ENCODE measurements around the gene RPRD1B.

RPRD1B gene

DNA sequence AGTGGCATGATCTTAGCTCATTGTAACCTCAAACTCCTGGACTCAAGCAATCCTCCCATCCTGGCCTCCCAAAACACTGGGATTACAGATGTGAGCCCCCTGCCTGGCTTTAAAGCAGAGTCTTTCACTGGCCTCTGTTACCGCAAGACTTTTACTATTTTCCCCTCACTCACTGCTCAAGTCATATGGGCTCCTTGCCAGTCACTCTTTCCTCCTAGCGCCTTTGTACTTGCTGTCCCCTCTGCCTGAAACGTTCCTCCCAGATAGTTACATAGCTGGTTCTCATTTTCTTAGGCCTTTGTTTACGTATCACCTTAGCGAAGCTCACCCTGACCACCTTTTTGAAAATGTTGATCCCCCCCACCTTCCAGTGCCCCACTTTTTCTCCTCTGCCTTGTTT is 29.3 kb downstream of the RPRD1B start:
- TF ChIP-seq, protein P1, sequence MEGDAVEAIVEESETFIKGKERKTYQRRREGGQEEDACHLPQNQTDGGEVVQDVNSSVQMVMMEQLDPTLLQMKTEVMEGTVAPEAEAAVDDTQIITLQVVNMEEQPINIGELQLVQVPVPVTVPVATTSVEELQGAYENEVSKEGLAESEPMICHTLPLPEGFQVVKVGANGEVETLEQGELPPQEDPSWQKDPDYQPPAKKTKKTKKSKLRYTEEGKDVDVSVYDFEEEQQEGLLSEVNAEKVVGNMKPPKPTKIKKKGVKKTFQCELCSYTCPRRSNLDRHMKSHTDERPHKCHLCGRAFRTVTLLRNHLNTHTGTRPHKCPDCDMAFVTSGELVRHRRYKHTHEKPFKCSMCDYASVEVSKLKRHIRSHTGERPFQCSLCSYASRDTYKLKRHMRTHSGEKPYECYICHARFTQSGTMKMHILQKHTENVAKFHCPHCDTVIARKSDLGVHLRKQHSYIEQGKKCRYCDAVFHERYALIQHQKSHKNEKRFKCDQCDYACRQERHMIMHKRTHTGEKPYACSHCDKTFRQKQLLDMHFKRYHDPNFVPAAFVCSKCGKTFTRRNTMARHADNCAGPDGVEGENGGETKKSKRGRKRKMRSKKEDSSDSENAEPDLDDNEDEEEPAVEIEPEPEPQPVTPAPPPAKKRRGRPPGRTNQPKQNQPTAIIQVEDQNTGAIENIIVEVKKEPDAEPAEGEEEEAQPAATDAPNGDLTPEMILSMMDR (IDR thresholded peaks at IDR 0.05; ENCODE audit: low read length), result no peak
- TF ChIP-seq EZH2phosphoT487 (IDR thresholded peaks at IDR 0.05; ENCODE audit: low read length) (no peak), EZH2 (optimal IDR thresholded peaks at IDR 0.05; ENCODE audit: low read depth, low read length) (no peak)
- H4K20me1 ChIP-seq (ENCODE audit: insufficient read depth, low read length), result no peaks in the 10 kb centered on the region
- peaks cover 26% of the 10 kb centered on the region for H3K4me1 ChIP-seq (ENCODE audit: low read length)
- H3K27me3 ChIP-seq (replicated peaks; ENCODE audit: insufficient read depth, low read length), result no peaks in the 10 kb centered on the region
- peaks cover 15% of the 10 kb centered on the region for H3K36me3 ChIP-seq (replicated peaks; ENCODE audit: insufficient read depth, low read length)
- no peak overlapping the region for H3K4me2 ChIP-seq (ENCODE audit: low read depth, low read length)
- H3K4me3 ChIP-seq (ENCODE audit: low read length), result no peak overlapping the region
- H2AFZ ChIP-seq (ENCODE audit: low read length), result no peak overlapping the region
- no peak overlapping the region for H3K27ac ChIP-seq (ENCODE audit: low read length)
- no peaks in the 10 kb centered on the region for H3K9me2 ChIP-seq (replicated peaks; ENCODE audit: insufficient read depth, low read length)
- no peak overlapping the region for H3K9ac ChIP-seq (ENCODE audit: low read length)
- H3K9me3 ChIP-seq (replicated peaks; ENCODE audit: insufficient read depth, low read length), result no peaks in the 10 kb centered on the region
- H3F3A ChIP-seq (ENCODE audit: insufficient read depth, low read length), result peaks cover 5% of the 10 kb centered on the region
- DNase-seq, result no peak
- peaks cover 64% of the 10 kb centered on the region for H3K79me2 ChIP-seq (ENCODE audit: low read length)

DNA sequence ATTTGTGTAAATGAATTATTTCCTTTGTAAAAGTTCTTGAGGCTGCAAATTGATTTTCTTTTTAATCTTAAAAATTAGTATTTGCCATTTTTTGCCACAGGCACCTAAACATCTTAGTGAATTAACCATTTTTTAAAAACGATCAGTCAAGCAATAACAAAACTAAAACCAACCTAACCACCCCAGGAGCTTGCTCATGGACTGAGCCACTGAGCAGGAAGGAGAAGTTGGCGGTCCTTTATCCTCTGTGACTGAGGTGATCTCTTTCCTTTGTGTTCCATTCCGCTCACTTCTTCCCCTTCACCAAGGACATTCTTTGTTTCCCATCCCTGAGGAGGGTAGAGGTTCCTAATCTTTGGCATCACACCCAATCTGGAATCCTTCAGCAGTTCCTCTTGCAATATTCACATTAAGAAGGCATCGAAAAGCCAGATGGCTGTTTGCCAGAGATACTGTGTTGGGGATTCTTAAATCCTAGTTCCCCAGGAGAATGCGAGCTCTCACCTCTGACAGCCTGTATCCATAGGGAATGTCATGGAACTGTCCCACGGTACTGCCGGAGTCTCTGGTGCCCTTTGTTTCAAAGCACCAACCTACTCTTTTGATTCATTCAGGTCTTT is 30.5 kb downstream of the RPRD1B start:
- no peak for DNase-seq
- no peak overlapping the region for H3K4me3 ChIP-seq (ENCODE audit: low read length)
- peaks cover 55% of the 10 kb centered on the region for H3K79me2 ChIP-seq (ENCODE audit: low read length)
- no peaks in the 10 kb centered on the region for H3K9me2 ChIP-seq (replicated peaks; ENCODE audit: insufficient read depth, low read length)
- peaks cover 26% of the 10 kb centered on the region for H3K4me1 ChIP-seq (ENCODE audit: low read length)
- no peak for TF ChIP-seq EZH2 (optimal IDR thresholded peaks at IDR 0.05; ENCODE audit: low read depth, low read length)
- TF ChIP-seq EZH2phosphoT487 (IDR thresholded peaks at IDR 0.05; ENCODE audit: low read length), result no peak
- TF ChIP-seq, protein P1 (IDR thresholded peaks at IDR 0.05; ENCODE audit: low read length), result no peak
- H3K27me3 ChIP-seq (replicated peaks; ENCODE audit: insufficient read depth, low read length), result no peaks in the 10 kb centered on the region
- H3K27ac ChIP-seq (ENCODE audit: low read length), result no peak overlapping the region
- H3K36me3 ChIP-seq (replicated peaks; ENCODE audit: insufficient read depth, low read length), result peaks cover 15% of the 10 kb centered on the region
- no peaks in the 10 kb centered on the region for H4K20me1 ChIP-seq (ENCODE audit: insufficient read depth, low read length)
- peaks cover 5% of the 10 kb centered on the region for H3F3A ChIP-seq (ENCODE audit: insufficient read depth, low read length)
- H3K9me3 ChIP-seq (replicated peaks; ENCODE audit: insufficient read depth, low read length), result no peaks in the 10 kb centered on the region
- no peak overlapping the region for H2AFZ ChIP-seq (ENCODE audit: low read length)
- H3K4me2 ChIP-seq (ENCODE audit: low read depth, low read length), result no peak overlapping the region
- H3K9ac ChIP-seq (ENCODE audit: low read length), result no peak overlapping the region

DNA sequence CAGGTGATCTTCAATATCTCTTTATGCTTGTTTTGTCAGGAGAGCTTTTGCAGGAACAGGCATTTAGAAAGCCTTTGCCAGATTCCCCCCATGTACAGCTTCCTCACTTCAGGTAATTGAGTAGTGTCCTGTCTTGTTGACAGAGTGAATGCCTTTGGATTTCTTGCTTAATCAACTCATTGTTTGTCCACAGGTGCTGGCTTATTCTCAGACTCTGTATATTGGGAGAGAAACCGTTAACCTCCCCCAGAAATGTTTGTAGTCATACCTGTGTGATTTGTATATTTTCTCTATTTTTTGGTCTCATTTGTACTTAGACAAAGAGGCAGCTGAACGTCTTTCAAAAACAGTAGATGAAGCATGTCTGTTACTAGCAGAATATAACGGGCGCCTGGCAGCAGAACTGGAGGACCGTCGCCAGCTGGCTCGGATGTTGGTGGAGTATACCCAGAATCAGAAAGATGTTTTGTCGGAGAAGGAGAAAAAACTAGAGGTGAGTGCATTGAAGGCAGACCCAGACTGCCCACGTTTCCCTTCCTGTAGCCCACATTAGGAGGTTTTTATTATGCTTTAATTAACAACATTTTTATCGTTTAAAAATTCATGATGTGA is 32.3 kb downstream of the RPRD1B start:
- Histone ChIP-seq H3K27me3 (replicated peaks; ENCODE audit: insufficient read depth, low read length) (no peaks in the 10 kb centered on the region), H4K20me1 (ENCODE audit: insufficient read depth, low read length) (no peaks in the 10 kb centered on the region), H3K36me3 (replicated peaks; ENCODE audit: insufficient read depth, low read length) (peaks cover 4% of the 10 kb centered on the region; the same call in 1 of the 2 replicates), H3K9me2 (replicated peaks; ENCODE audit: insufficient read depth, low read length) (no peaks in the 10 kb centered on the region), H2AFZ (ENCODE audit: low read length) (no peak overlapping the region), H3K4me1 (ENCODE audit: low read length) (peaks cover 15% of the 10 kb centered on the region), H3K9ac (ENCODE audit: low read length) (no peak overlapping the region), H3F3A (ENCODE audit: insufficient read depth, low read length) (peaks cover under 1% of the 10 kb centered on the region), H3K27ac (ENCODE audit: low read length) (no peak overlapping the region), H3K4me2 (ENCODE audit: low read depth, low read length) (no peak overlapping the region), H3K4me3 (ENCODE audit: low read length) (no peak overlapping the region), H3K79me2 (ENCODE audit: low read length) (peaks cover 41% of the 10 kb centered on the region), H3K9me3 (replicated peaks; ENCODE audit: insufficient read depth, low read length) (no peaks in the 10 kb centered on the region)
- no peak for DNase-seq
- no peak for TF ChIP-seq EZH2phosphoT487 (IDR thresholded peaks at IDR 0.05; ENCODE audit: low read length)
- TF ChIP-seq EZH2 (optimal IDR thresholded peaks at IDR 0.05; ENCODE audit: low read depth, low read length), result no peak
- TF ChIP-seq, protein P1 (IDR thresholded peaks at IDR 0.05; ENCODE audit: low read length), result no peak
